ACC112 (cell line): Measurements from ENCODE around the gene GBP6.
"Not testable (repeated sequence)": the region's sequence is repeated elsewhere in the genome, so short reads cannot be mapped to it uniquely, and the experiment has no call there.

Experiments used
- H2AFZ ChIP-seq: fragments of 200-600 bp; sonication (generic); one replicate; pipeline ENCODE4 v1.6.0; 2017; ENCODE audit warnings: antibody characterized with exemption, low read length; ENCODE audit not compliant: unreplicated experiment
- H3K27ac ChIP-seq: fragments of 200-600 bp; sonication (generic); 2 replicates; pipeline ENCODE4 v1.5.1; 2014; ENCODE audit warnings: low read depth, mild to moderate bottlenecking, antibody characterized with exemption, low read length, moderate library complexity
- H3K27me3 ChIP-seq: fragments of 200-600 bp; sonication (generic); 2 replicates; pipeline ENCODE4 v1.6.1; 2014; ENCODE audit warnings: mild to moderate bottlenecking, antibody characterized with exemption, low read length, moderate library complexity, mixed read lengths; ENCODE audit not compliant: insufficient read depth
- H3K36me3 ChIP-seq: fragments of 200-600 bp; sonication (generic); 2 replicates; pipeline ENCODE4 v1.6.1; 2016; ENCODE audit warnings: mild to moderate bottlenecking, antibody characterized with exemption, low read length, moderate library complexity, mixed read lengths; ENCODE audit not compliant: insufficient read depth
- H3K4me1 ChIP-seq: fragments of 200-600 bp; sonication (generic); one replicate; pipeline ENCODE4 v1.6.1; 2016; ENCODE audit warnings: low read length, mixed read lengths; ENCODE audit not compliant: insufficient read depth, unreplicated experiment, control insufficient read depth
- H3K4me3 ChIP-seq: fragments of 200-600 bp; sonication (generic); 2 replicates; pipeline ENCODE4 v1.5.1; 2014; ENCODE audit warnings: mild to moderate bottlenecking, low read depth, low read length
- H3K79me2 ChIP-seq: fragments of 200-600 bp; sonication (generic); one replicate; pipeline ENCODE4 v1.6.0; 2016; ENCODE audit warnings: low read length; ENCODE audit not compliant: control insufficient read depth, unreplicated experiment, insufficient read depth

Gene GBP6, protein sequence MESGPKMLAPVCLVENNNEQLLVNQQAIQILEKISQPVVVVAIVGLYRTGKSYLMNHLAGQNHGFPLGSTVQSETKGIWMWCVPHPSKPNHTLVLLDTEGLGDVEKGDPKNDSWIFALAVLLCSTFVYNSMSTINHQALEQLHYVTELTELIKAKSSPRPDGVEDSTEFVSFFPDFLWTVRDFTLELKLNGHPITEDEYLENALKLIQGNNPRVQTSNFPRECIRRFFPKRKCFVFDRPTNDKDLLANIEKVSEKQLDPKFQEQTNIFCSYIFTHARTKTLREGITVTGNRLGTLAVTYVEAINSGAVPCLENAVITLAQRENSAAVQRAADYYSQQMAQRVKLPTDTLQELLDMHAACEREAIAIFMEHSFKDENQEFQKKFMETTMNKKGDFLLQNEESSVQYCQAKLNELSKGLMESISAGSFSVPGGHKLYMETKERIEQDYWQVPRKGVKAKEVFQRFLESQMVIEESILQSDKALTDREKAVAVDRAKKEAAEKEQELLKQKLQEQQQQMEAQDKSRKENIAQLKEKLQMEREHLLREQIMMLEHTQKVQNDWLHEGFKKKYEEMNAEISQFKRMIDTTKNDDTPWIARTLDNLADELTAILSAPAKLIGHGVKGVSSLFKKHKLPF

GRCh38 chr1:89363638-89364536 is at the start of gene GBP6:
Gene GBP6, plus strand, starts transcription at chr1:89364059. Its CDS starts 4,493 bp downstream, at chr1:89368552.
- Histone ChIP-seq H2AFZ (no peak within 1 kb of the TSS), H3K4me1 (peaks cover 6% of the 10 kb centered on the region), H3K36me3 (no peaks in the 10 kb centered on the region), H3K27ac (no peak within 1 kb of the TSS), H3K4me3 (no peak within 1 kb of the TSS), H3K27me3 (peaks cover 8% of the 10 kb centered on the region; the same call in 1 of the 2 replicates), H3K79me2 (no peaks in the 10 kb centered on the region)

- Histone ChIP-seq H3K4me1 (no peaks in the 10 kb centered on the region), H2AFZ (no peak overlapping the region), H3K36me3 (no peaks in the 10 kb centered on the region), H3K4me3 (no peak overlapping the region), H3K79me2 (no peaks in the 10 kb centered on the region), H3K27me3 (peaks cover 32% of the 10 kb centered on the region), H3K27ac (no peak overlapping the region)
These were observed 41.5 kb upstream of the GBP6 start for GRCh38 chr1:89322402-89322801.

DNA sequence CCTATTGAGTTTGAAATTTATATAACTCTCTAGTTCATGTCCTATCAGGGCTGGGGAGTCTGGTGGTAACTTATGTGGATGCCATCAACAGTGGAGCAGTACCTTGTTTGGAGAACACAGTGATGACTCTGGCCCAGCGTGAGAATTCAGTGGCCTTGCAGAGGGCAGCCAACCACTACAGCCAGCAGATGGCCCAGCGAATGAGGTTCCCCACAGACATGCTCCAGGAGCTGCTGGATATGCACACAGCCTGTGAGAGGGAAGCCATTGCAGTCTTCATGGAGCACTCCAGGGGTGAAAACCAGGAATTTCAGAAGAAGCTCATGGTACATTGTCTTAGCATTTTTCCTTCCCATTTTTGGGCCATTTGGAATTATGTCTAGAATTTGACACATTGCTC is 32.0 kb upstream of the GBP6 start:
- Histone ChIP-seq H3K36me3 (no peaks in the 10 kb centered on the region), H3K27me3 (peaks cover 24% of the 10 kb centered on the region), H3K79me2 (no peaks in the 10 kb centered on the region), H3K4me1 (no peaks in the 10 kb centered on the region), H3K4me3 (no peak overlapping the region), H3K27ac (no peak overlapping the region), H2AFZ (no peak overlapping the region)

GRCh38 chr1:89332461-89332860 is 31.4 kb upstream of the GBP6 start:
- H3K36me3 ChIP-seq: no peaks in the 10 kb centered on the region
- peaks cover 24% of the 10 kb centered on the region for H3K27me3 ChIP-seq
- H3K4me1 ChIP-seq: no peaks in the 10 kb centered on the region
- no peak overlapping the region for H3K4me3 ChIP-seq
- H3K27ac ChIP-seq: no peak overlapping the region
- H2AFZ ChIP-seq: no peak overlapping the region
- no peaks in the 10 kb centered on the region for H3K79me2 ChIP-seq

DNA sequence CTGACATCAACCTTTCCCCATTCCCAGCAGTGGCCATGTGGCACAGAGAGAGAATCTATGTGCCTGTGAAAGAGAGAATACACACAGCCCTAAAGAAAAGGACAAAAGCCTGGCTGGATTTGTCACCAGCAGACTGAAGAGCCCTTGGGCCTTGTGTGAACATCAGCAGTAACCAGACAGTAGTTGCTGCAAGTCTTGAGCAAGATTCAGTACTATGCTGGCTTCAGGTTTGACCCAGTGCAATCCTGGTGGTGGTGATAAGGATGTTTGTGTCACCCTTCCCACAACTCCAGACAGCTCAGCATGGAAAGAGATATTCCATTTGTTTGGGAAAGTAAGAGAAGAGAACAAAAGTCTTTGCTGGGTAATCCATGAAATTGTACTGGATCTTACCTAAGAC is 28.4 kb upstream of the GBP6 start:
- no peak overlapping the region for H2AFZ ChIP-seq
- H3K27ac ChIP-seq: no peak overlapping the region
- H3K36me3 ChIP-seq: no peaks in the 10 kb centered on the region
- no peaks in the 10 kb centered on the region for H3K4me1 ChIP-seq
- peaks cover 52% of the 10 kb centered on the region for H3K27me3 ChIP-seq
- H3K79me2 ChIP-seq: no peaks in the 10 kb centered on the region
- H3K4me3 ChIP-seq: no peak overlapping the region

DNA sequence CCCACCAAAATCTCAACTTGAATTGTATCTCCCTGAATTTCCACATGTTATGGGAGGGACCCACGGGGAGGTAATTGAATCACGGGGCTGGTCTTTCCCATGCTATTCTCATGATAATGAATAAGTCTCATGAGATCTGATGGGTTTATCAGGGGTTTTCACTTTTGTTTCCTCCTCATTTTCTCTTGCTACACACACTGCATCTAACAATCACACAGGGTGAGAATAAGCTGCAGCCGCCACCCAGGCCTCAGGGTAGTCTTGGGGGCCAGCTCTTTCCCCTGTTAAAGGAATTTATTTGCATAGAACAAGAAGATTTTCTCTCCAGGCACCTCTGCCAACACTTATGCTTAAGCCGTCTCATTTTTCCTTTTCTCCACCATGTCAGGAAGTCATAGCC is 26.0 kb upstream of the GBP6 start:
- Histone ChIP-seq H3K4me3 (no peak overlapping the region), H3K27me3 (peaks cover 76% of the 10 kb centered on the region), H3K79me2 (no peaks in the 10 kb centered on the region), H2AFZ (no peak overlapping the region), H3K27ac (no peak overlapping the region), H3K4me1 (no peaks in the 10 kb centered on the region), H3K36me3 (no peaks in the 10 kb centered on the region)

GRCh38 chr1:89339039-89339438 is 24.8 kb upstream of the GBP6 start:
- Histone ChIP-seq H3K4me3 (no peak overlapping the region), H2AFZ (no peak overlapping the region), H3K4me1 (no peaks in the 10 kb centered on the region), H3K27ac (no peak overlapping the region), H3K36me3 (no peaks in the 10 kb centered on the region), H3K79me2 (no peaks in the 10 kb centered on the region), H3K27me3 (peaks cover 74% of the 10 kb centered on the region)

- H3K36me3 ChIP-seq, H3K27ac ChIP-seq, H2AFZ ChIP-seq, H3K79me2 ChIP-seq, H3K4me1 ChIP-seq, H3K4me3 ChIP-seq: not testable (repeated sequence)
- H3K27me3 ChIP-seq: peaks cover 29% of the 10 kb centered on the region
These were observed 18.4 kb upstream of the GBP6 start for GRCh38 chr1:89345479-89345878.

- no peaks in the 10 kb centered on the region for H3K4me1 ChIP-seq
- no peaks in the 10 kb centered on the region for H3K36me3 ChIP-seq
- peaks cover 21% of the 10 kb centered on the region; the same call in 1 of the 2 replicates for H3K27me3 ChIP-seq
- no peaks in the 10 kb centered on the region for H3K79me2 ChIP-seq
- no peak overlapping the region for H3K4me3 ChIP-seq
- no peak overlapping the region for H2AFZ ChIP-seq
- no peak overlapping the region for H3K27ac ChIP-seq
These were observed 16.6 kb upstream of the GBP6 start for GRCh38 chr1:89347296-89347695.

- no peak overlapping the region for H2AFZ ChIP-seq
- H3K4me1 ChIP-seq: no peaks in the 10 kb centered on the region
- no peaks in the 10 kb centered on the region for H3K36me3 ChIP-seq
- H3K27ac ChIP-seq: no peak overlapping the region
- H3K4me3 ChIP-seq: no peak overlapping the region
- 0 out of 2 replicates have a peak, but pooled peaks cover 9% of the 10 kb centered on the region for H3K27me3 ChIP-seq
- H3K79me2 ChIP-seq: no peaks in the 10 kb centered on the region
These were observed 13.6 kb upstream of the GBP6 start for GRCh38 chr1:89350298-89350697.
